ENCODE measurements around the gene DIDO1.

Gene DIDO1

DNA sequence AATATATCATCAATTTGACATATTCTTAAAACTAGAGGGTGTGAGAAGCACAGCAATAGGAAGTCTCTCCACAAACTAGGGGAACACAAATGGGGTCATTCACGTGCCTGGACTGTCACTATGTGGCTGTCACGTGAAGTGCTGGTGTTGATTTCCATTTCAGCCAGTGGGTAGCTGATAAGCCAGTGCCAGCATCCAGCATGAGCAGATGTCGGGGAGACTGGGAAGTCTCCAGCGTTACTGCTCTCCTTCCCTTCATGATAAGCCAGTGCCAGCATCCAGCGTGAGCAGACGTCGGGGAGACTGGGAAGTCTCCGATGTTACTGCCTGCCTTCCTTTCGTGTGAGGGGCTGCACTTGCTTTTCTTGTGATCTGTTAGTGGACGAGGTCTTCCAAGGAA lies 20.6 kb upstream of the DIDO1 start:
- Histone ChIP-seq H3K36me3 (ENCODE audit: control insufficient read depth, insufficient read depth, low read length) (peaks cover 43% of the 10 kb centered on the region), H3K27me3 (replicated peaks; ENCODE audit: control insufficient read depth, insufficient read depth, low read length) (no peaks in the 10 kb centered on the region), H3K4me3 (replicated peaks; ENCODE audit: low read depth, low read length) (no peak overlapping the region)
- no peak for DNase-seq (ENCODE audit: extremely low read depth, insufficient read length)
- TF ChIP-seq, protein P1, sequence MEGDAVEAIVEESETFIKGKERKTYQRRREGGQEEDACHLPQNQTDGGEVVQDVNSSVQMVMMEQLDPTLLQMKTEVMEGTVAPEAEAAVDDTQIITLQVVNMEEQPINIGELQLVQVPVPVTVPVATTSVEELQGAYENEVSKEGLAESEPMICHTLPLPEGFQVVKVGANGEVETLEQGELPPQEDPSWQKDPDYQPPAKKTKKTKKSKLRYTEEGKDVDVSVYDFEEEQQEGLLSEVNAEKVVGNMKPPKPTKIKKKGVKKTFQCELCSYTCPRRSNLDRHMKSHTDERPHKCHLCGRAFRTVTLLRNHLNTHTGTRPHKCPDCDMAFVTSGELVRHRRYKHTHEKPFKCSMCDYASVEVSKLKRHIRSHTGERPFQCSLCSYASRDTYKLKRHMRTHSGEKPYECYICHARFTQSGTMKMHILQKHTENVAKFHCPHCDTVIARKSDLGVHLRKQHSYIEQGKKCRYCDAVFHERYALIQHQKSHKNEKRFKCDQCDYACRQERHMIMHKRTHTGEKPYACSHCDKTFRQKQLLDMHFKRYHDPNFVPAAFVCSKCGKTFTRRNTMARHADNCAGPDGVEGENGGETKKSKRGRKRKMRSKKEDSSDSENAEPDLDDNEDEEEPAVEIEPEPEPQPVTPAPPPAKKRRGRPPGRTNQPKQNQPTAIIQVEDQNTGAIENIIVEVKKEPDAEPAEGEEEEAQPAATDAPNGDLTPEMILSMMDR (IDR thresholded peaks at IDR 0.05; ENCODE audit: insufficient read depth, low read length, poor library complexity, severe bottlenecking) = no peak

DNA sequence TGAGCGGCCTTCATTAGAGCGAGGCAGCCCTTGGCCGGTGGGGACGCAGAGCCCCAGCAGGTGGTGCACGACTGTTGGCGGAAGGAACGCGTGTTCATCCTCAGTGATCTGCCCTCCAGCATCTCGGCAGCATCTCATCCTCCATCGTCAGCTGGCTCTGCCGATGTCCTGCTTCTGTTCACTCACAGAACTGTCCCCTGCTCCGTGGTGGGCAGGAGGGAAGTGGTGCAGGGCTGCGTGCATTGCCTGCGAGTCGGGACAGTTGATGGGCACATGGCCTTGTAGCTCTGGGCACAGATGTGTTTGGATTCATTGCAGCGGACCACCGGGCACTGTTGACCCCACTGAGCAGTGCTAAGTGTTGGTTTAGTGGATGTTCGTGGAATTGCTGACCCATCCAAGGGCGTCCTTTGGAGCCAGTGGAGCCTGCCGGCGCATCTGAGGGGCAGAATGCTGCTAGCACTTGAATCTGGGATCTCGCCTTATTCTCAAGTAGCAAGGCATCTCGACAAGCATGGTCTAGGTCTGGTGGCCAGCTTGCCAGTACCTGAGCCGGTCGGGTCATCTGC lies 19.6 kb upstream of the DIDO1 start:
- TF ChIP-seq, protein P1 (IDR thresholded peaks at IDR 0.05; ENCODE audit: insufficient read depth, low read length, poor library complexity, severe bottlenecking) = no peak
- DNase-seq (ENCODE audit: extremely low read depth, insufficient read length) = no peak
- H3K36me3 ChIP-seq (ENCODE audit: control insufficient read depth, insufficient read depth, low read length) = peaks cover 44% of the 10 kb centered on the region

DNA sequence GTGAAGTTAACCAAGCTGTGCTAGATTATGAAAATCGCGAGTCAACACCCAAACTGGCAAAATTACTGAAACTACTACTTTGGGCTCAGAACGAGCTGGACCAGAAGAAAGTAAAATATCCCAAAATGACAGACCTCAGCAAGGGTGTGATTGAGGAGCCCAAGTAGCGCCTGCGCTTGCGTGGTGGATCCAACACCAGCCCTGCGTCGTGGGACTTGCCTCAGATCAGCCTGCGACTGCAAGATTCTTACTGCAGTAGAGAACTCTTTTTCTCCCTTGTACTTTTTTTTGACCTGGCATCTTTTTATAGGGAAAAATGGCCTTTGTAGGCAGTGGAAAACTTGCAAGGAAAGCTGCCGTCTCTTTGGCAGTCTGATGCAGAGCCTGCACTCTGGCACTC lies 18.4 kb upstream of the DIDO1 start:
- Histone ChIP-seq H3K27me3 (replicated peaks; ENCODE audit: control insufficient read depth, insufficient read depth, low read length) (no peaks in the 10 kb centered on the region), H3K36me3 (ENCODE audit: control insufficient read depth, insufficient read depth, low read length) (peaks cover 41% of the 10 kb centered on the region), H3K4me3 (replicated peaks; ENCODE audit: low read depth, low read length) (no peak overlapping the region)
- TF ChIP-seq, protein P1 (IDR thresholded peaks at IDR 0.05; ENCODE audit: insufficient read depth, low read length, poor library complexity, severe bottlenecking) = no peak
- DNase-seq (ENCODE audit: extremely low read depth, insufficient read length) = no peak

More for the DNA sequence above, 19.6 kb upstream of the DIDO1 start:
- no peak overlapping the region for H3K4me3 ChIP-seq (replicated peaks; ENCODE audit: low read depth, low read length)
- H3K27me3 ChIP-seq (replicated peaks; ENCODE audit: control insufficient read depth, insufficient read depth, low read length) = no peaks in the 10 kb centered on the region

DNA sequence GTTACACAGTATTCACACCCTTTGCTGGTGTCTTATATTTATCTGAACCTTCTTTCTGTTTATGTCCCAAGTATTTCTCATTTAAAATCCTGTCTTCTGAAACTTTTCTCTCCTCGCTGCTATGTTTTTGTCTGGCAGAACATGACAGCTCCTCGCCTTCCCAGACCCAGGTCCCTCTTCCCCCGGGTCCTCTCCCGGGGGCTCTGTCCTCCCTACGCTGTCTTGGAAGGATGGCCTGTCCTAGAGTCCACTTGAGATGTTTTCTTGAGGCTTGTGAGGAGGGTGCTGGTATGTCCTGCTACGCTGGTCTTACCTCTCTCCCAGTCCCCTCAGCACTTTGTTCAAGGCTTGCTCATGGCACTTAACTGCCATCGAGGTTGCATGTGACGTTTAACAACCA lies 17.9 kb upstream of the DIDO1 start:
- no peaks in the 10 kb centered on the region for H3K27me3 ChIP-seq (replicated peaks; ENCODE audit: control insufficient read depth, insufficient read depth, low read length)
- TF ChIP-seq, protein P1 (IDR thresholded peaks at IDR 0.05; ENCODE audit: insufficient read depth, low read length, poor library complexity, severe bottlenecking) = no peak
- DNase-seq (ENCODE audit: extremely low read depth, insufficient read length) = no peak
- no peak overlapping the region for H3K4me3 ChIP-seq (replicated peaks; ENCODE audit: low read depth, low read length)
- H3K36me3 ChIP-seq (ENCODE audit: control insufficient read depth, insufficient read depth, low read length) = peaks cover 41% of the 10 kb centered on the region

DNA sequence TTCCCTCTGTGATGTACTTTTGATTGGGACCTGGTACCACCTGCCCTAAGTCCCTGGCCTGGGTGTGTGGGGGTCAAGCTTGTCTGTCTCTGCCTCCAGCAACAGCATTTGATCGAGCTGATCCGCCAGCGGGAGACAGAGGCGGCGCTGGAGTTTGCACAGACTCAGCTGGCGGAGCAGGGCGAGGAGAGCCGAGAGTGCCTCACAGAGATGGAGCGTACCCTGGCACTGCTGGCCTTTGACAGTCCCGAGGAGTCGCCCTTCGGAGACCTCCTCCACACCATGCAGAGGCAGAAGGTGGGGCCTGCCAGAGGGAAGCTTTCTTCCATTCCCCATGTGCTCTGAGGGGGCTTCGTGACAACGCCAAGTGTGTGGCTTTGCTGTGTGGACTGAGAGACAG lies 17.1 kb upstream of the DIDO1 start:
- no peaks in the 10 kb centered on the region for H3K27me3 ChIP-seq (replicated peaks; ENCODE audit: control insufficient read depth, insufficient read depth, low read length)
- H3K36me3 ChIP-seq (ENCODE audit: control insufficient read depth, insufficient read depth, low read length) = peaks cover 37% of the 10 kb centered on the region
- no peak overlapping the region for H3K4me3 ChIP-seq (replicated peaks; ENCODE audit: low read depth, low read length)
- TF ChIP-seq, protein P1 (IDR thresholded peaks at IDR 0.05; ENCODE audit: insufficient read depth, low read length, poor library complexity, severe bottlenecking) = no peak
- no peak for DNase-seq (ENCODE audit: extremely low read depth, insufficient read length)

DNA sequence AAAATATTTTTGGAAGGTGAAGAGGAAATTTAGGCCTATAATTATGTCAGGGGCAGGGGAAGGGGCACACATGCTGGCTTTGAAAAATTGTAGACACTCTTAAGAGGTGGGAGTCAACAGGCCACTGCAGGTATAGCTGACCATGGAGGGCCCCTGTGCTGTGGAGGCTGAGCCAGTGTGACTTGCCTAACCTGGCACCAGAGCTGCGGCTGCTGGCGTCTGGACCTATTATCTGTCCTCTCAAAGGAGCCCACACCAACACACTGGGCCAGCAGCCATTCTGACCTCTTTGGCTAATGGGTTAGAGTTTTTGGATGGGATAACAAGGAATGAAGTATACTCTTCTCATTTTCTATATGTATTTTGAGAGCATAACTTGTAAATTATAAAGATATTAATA lies 16.2 kb upstream of the DIDO1 start:
- Histone ChIP-seq H3K4me3 (replicated peaks; ENCODE audit: low read depth, low read length) (no peak overlapping the region), H3K36me3 (ENCODE audit: control insufficient read depth, insufficient read depth, low read length) (peaks cover 32% of the 10 kb centered on the region), H3K27me3 (replicated peaks; ENCODE audit: control insufficient read depth, insufficient read depth, low read length) (no peaks in the 10 kb centered on the region)
- TF ChIP-seq, protein P1 (IDR thresholded peaks at IDR 0.05; ENCODE audit: insufficient read depth, low read length, poor library complexity, severe bottlenecking) = no peak
- DNase-seq (ENCODE audit: extremely low read depth, insufficient read length) = no peak

Measured in GM06990 (cell line).